NCI-H187 treated with DMSO at 0.1 percent for 48 hours (cell line): ENCODE results near the gene ITGA3.

ENCODE experiments used
- DNase-seq: peaks from one replicate; lab custom pipeline; 2025; lab: John Stamatoyannopoulos, UW

Gene ITGA3

GRCh38 chr17:50109785-50110184, 53.9 kb downstream of the ITGA3 start:
- no peak for DNase-seq

GRCh38 chr17:50110591-50111349, 54.9 kb downstream of the ITGA3 start:
- DNase-seq = no peak

- no peak for DNase-seq
These were observed 56.1 kb downstream of the ITGA3 start for GRCh38 chr17:50111673-50112655.

GRCh38 chr17:50112694-50113093, 56.8 kb downstream of the ITGA3 start:
- no peak for DNase-seq

- DNase-seq = no peak
These were observed 57.9 kb downstream of the ITGA3 start for GRCh38 chr17:50113624-50114320.

- DNase-seq = no peak
These were observed 58.5 kb downstream of the ITGA3 start for GRCh38 chr17:50114401-50114800.

- no peak for DNase-seq
These were observed 59.0 kb downstream of the ITGA3 start for GRCh38 chr17:50114849-50115357.

GRCh38 chr17:50115756-50116155, 59.8 kb downstream of the ITGA3 start:
- no peak for DNase-seq

GRCh38 chr17:50117202-50118051, 61.5 kb downstream of the ITGA3 start:
- DNase-seq = no peak

GRCh38 chr17:50118076-50118827, 62.3 kb downstream of the ITGA3 start:
- DNase-seq = no peak

GRCh38 chr17:50118828-50119218, 62.9 kb downstream of the ITGA3 start:
- DNase-seq = no peak

- DNase-seq = no peak
These were observed 64.8 kb downstream of the ITGA3 start for GRCh38 chr17:50120475-50121253.

- no peak for DNase-seq
These were observed 67.0 kb downstream of the ITGA3 start for GRCh38 chr17:50122945-50123344.

GRCh38 chr17:50123649-50124349, 67.9 kb downstream of the ITGA3 start:
- DNase-seq = no peak

- no peak for DNase-seq
These were observed 69.6 kb downstream of the ITGA3 start for GRCh38 chr17:50125420-50125997.

GRCh38 chr17:50127697-50128361, 71.9 kb downstream of the ITGA3 start:
- no peak for DNase-seq

- no peak for DNase-seq
These were observed 72.8 kb downstream of the ITGA3 start for GRCh38 chr17:50128441-50129352.
